Type B pancreatic cell (in vitro differentiated cells): Measurements from ENCODE around the gene CCDC112. TPM values are rescaled to one million over a fixed set of nuclear protein-coding genes. Genes with fewer than 3 reads are reported as not detected.

Source experiments
- DNase-seq: peaks from one replicate; pipeline ENCODE4 v3.0.0; 2021; ENCODE audit warnings: mixed read lengths; ENCODE audit not compliant: unreplicated experiment; ENCODE audit errors: extremely low spot score
- H3K27ac Mint-ChIP-seq: 2 replicates; pipeline ENCODE4 v1.8.0; 2021; ENCODE audit warnings: mild to moderate bottlenecking, mixed read lengths
- H3K27me3 Mint-ChIP-seq: 2 replicates; pipeline ENCODE4 v1.8.0; 2021; ENCODE audit warnings: mixed read lengths
- H3K36me3 Mint-ChIP-seq: 2 replicates; pipeline ENCODE4 v1.8.0; 2021; ENCODE audit warnings: mixed read lengths
- H3K4me1 Mint-ChIP-seq: one replicate; pipeline ENCODE4 v1.8.0; 2021; ENCODE audit warnings: mixed read lengths; ENCODE audit not compliant: unreplicated experiment
- H3K4me3 Mint-ChIP-seq: 2 replicates; pipeline ENCODE4 v1.8.0; 2021; ENCODE audit warnings: mild to moderate bottlenecking, mixed read lengths
- H3K9me3 Mint-ChIP-seq: 2 replicates; pipeline ENCODE4 v1.8.0; 2021; ENCODE audit warnings: mixed read lengths
- total RNA-seq: library from RNA; stranded (reverse); gene quantifications from 2 replicates; pipeline ENCODE4 v1.2.1, GENCODE V29; 2021; ENCODE audit warnings: low replicate concordance
- TF ChIP-seq, protein P1 (sequence below): fragments of 200-600 bp; sonication (generic); conservative IDR thresholded peaks from 2 replicates; pipeline ENCODE4 v1.5.0; 2021; ENCODE audit warnings: antibody characterized with exemption, mild to moderate bottlenecking

Gene CCDC112
- total RNA-seq, 1 donor from 2014 or later, result 7.2 TPM

DNA sequence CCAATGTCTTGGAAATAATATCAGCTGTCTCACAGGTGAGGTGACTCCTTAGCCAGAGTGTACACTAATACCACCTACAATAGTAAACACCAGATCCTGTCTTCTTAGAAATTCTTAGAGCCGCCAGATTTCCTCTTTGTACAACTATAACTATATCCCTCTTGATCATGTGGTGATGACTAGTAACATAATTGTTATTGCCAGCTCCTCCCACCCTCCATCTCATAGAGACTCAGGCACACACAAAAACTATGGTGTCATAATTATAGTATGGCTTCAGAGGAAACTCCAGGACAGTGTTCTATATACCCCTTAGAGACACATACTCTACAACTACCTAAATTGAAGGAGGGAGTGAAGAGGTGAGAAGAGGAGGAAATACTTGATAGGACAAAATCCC lies 66.8 kb downstream of the CCDC112 start:
- Mint-ChIP-seq H3K4me3 (no peak overlapping the region), H3K27ac (no peak overlapping the region), H3K4me1 (no peaks in the 10 kb centered on the region), H3K27me3 (no peaks in the 10 kb centered on the region), H3K36me3 (peaks cover 25% of the 10 kb centered on the region), H3K9me3 (no peaks in the 10 kb centered on the region)
- no peak for DNase-seq
- TF ChIP-seq, protein P1, sequence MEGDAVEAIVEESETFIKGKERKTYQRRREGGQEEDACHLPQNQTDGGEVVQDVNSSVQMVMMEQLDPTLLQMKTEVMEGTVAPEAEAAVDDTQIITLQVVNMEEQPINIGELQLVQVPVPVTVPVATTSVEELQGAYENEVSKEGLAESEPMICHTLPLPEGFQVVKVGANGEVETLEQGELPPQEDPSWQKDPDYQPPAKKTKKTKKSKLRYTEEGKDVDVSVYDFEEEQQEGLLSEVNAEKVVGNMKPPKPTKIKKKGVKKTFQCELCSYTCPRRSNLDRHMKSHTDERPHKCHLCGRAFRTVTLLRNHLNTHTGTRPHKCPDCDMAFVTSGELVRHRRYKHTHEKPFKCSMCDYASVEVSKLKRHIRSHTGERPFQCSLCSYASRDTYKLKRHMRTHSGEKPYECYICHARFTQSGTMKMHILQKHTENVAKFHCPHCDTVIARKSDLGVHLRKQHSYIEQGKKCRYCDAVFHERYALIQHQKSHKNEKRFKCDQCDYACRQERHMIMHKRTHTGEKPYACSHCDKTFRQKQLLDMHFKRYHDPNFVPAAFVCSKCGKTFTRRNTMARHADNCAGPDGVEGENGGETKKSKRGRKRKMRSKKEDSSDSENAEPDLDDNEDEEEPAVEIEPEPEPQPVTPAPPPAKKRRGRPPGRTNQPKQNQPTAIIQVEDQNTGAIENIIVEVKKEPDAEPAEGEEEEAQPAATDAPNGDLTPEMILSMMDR, result no peak

DNA sequence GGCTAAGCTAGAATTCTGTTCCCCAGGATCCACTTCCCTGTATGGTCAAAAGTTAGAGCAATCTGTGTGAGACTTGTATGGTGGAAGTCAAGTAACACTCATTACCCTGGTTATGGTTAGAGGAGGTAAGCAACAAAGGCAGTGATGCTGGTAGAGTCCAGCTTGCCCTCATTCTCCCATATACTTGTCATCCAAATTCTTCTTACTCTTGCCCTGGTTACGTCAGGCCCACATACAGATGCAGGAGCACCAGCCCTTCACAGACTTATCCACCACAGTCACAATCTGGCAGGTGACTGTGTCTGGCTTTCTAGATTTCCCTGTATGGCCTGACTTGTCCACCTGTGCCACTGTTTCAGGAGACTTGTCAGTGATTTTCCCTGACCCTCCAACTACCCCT lies 69.2 kb downstream of the CCDC112 start:
- Mint-ChIP-seq H3K4me3 (no peak overlapping the region), H3K4me1 (no peaks in the 10 kb centered on the region), H3K27ac (no peak overlapping the region), H3K36me3 (peaks cover 27% of the 10 kb centered on the region), H3K9me3 (no peaks in the 10 kb centered on the region), H3K27me3 (no peaks in the 10 kb centered on the region)
- TF ChIP-seq, protein P1, result no peak
- DNase-seq, result no peak

Other genes starting within 250 kb of the CCDC112 start
- gene TRIM36, start 126.7 kb downstream of the CCDC112 start, total RNA-seq, result 14.1 and 55.2 TPM in 2 replicates
- gene PGGT1B, start 33.8 kb downstream of the CCDC112 start, total RNA-seq, result 43.0 and 50.4 TPM in 2 replicates
- gene FEM1C, start 248.1 kb upstream of the CCDC112 start, total RNA-seq, result 15.3 and 15.8 TPM in 2 replicates